ENCODE results near the gene MPRIP. TPM values are rescaled to one million over a fixed set of nuclear protein-coding genes. Genes with fewer than 3 reads are reported as not detected.

The MPRIP gene
- total RNA-seq, 2 experiments from 2014 or later: 132 to 135 TPM

DNA sequence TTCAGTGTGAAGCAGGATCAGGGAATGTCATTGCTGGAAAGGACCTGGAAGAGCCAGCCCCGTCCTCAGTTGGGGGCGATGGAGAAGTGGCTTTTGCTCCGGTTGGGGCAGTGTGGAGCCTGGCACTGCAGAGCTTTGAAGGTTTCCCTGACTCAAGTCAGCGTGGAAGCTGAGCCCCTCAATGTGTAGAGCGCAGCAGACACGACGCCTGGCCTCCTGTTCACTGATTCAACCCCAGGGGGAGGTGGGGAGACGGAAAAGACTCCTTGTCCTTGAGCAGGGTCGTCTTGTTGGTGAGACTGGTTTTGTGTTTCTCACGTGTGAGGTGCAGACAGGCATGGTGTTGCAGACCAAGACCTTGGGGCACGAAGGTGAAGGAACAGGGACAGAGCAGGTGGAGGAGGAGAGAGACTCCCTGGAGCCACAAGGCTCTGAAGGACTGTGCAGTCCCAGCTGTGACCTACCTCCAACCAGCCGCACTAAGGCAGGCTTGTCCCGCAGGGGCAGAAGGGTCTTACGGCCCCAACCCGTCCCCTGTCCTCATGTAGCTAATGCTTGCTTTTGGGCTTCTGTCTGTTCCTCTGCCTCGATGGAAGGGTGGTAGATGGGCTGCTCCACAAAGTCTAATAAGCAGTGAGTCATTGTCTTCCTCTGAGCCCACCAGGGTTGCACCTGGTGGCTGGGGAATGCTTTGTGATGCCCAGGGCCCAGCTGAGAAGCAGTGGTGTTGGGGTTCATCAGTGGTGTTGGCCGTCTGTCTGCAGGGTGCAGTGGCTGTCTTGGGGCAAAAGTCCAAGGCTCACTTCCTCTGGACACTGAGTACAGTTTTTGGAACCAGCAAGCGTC, 47.8 kb downstream of the MPRIP start:
- DNase-seq (no peak), ATAC-seq (no peak)
- POLR2A ChIA-PET: no interaction called here
- H3K27ac Mint-ChIP-seq: peak overlapping the region; percentile 65
- H3K36me3 Mint-ChIP-seq (ENCODE audit: low read depth): peaks cover 4% of the 10 kb centered on the region
- no peaks in the 10 kb centered on the region for H3K9me3 Mint-ChIP-seq
- TF ChIP-seq, protein P1, sequence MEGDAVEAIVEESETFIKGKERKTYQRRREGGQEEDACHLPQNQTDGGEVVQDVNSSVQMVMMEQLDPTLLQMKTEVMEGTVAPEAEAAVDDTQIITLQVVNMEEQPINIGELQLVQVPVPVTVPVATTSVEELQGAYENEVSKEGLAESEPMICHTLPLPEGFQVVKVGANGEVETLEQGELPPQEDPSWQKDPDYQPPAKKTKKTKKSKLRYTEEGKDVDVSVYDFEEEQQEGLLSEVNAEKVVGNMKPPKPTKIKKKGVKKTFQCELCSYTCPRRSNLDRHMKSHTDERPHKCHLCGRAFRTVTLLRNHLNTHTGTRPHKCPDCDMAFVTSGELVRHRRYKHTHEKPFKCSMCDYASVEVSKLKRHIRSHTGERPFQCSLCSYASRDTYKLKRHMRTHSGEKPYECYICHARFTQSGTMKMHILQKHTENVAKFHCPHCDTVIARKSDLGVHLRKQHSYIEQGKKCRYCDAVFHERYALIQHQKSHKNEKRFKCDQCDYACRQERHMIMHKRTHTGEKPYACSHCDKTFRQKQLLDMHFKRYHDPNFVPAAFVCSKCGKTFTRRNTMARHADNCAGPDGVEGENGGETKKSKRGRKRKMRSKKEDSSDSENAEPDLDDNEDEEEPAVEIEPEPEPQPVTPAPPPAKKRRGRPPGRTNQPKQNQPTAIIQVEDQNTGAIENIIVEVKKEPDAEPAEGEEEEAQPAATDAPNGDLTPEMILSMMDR (IDR thresholded peaks at IDR 0.05): no peak
- H3K4me1 Mint-ChIP-seq (ENCODE audit: low read depth): peaks cover 39% of the 10 kb centered on the region
- H3K4me3 Mint-ChIP-seq: no peak overlapping the region
- intact Hi-C loops (cut with micrococcal nuclease): no loop called here
- CTCF ChIA-PET: no interaction called here
- no peaks in the 10 kb centered on the region for H3K27me3 Mint-ChIP-seq

DNA sequence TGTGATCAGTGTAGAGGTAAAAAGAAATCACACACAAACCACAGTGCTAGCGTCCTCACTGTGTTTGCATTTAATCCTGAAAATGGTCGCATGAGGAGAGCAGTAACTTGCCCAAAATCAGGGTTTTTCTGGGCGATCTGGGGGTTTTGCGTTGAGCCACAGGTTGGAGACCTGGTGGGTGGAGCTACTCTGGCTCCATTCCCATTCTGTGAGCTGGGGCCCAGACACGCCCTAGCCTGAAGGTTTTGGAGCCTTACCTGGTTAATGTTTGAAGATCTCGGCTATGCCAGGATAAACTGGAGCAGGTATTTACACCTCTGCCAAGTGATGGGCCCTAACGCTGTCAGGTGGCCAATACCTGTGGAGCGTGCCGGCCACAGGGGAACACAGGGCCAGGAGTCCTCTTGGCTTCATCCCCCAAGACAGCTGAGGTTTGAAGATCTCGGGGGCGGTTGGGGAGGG, 48.4 kb downstream of the MPRIP start:
- Mint-ChIP-seq H3K27me3 (no peaks in the 10 kb centered on the region), H3K36me3 (ENCODE audit: low read depth) (peaks cover 4% of the 10 kb centered on the region), H3K9me3 (no peaks in the 10 kb centered on the region), H3K27ac (no peak overlapping the region), H3K4me1 (ENCODE audit: low read depth) (peaks cover 39% of the 10 kb centered on the region), H3K4me3 (no peak overlapping the region)
- intact Hi-C loops (cut with micrococcal nuclease): no loop called here
- DNase-seq (no peak), ATAC-seq (no peak)
- POLR2A ChIA-PET: no interaction called here
- TF ChIP-seq, protein P1 (IDR thresholded peaks at IDR 0.05): no peak
- CTCF ChIA-PET: no interaction called here

DNA sequence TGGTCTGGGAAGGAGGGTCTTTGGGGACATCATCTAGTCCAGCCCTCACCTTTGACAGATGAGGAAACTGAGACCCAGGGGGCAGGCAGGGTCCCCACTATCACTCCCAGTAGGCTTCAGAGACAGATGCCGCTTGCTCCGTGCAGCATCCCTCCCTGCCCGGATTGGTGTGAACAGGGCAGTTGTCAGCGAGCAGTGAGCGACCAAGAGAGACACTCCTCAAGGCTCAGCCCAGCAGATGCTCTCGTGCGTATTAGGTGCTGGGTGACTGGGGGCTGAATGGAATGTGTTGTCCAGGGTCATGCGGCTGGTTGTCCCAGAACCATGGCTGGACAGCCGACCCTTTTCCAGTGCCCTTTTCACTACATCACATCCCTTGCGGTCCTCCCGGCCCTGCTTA, 49.0 kb downstream of the MPRIP start:
- TF ChIP-seq, protein P1 (IDR thresholded peaks at IDR 0.05): no peak
- intact Hi-C loops (cut with micrococcal nuclease): no loop called here
- no peak overlapping the region for H3K27ac Mint-ChIP-seq
- no peak for DNase-seq
- ChIA-PET POLR2A (no interaction called here), CTCF (no interaction called here)
- no peak for ATAC-seq
- H3K9me3 Mint-ChIP-seq: no peaks in the 10 kb centered on the region
- no peak overlapping the region for H3K4me3 Mint-ChIP-seq
- H3K4me1 Mint-ChIP-seq (ENCODE audit: low read depth): peaks cover 38% of the 10 kb centered on the region
- no peaks in the 10 kb centered on the region for H3K27me3 Mint-ChIP-seq
- peaks cover 4% of the 10 kb centered on the region for H3K36me3 Mint-ChIP-seq (ENCODE audit: low read depth)

DNA sequence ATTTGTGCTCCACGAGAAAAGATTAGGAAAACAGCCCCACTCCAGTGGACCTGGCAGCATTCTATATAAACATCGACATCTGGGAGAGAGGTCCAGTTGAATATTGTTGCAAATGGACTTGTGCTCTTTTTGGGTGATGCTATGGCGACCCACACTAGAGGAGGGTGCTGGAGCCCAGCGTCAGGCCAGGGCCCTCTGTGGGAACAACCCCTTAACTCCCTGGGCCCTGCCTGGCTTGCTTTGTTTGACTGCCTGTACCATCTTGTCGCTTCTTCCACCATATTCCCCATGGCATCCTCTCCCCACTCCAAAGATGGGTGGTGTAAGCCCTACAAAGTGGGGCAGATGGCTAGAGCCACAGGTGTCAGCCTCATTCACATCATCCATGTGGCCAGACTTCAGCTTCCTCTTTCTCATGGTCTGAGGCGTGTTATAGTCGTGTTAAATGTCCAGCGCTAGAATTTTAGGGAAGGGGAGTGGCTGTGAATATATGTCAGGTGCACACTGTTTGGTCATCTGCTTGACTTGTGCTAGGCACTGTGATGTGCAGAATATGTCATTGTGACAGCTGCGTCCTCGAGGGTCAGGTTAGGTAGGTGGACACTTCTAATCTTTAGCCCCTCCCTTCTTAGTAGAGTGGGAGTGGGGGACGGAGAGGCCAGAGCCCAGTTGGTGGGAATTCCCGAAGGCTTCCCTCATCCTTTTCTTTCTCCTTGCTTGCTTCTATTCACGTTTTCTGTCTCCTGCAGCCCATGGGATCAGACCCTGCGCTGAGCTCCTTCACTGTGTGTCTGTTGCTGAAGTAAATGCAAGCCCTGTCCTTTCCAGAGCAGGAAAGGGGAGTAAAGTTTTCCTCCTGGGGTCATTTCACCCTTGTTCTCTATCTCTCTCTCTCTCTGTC, 49.8 kb downstream of the MPRIP start:
- no peak for ATAC-seq
- POLR2A ChIA-PET: no interaction called here
- Mint-ChIP-seq H3K9me3 (no peaks in the 10 kb centered on the region), H3K27ac (no peak overlapping the region), H3K4me1 (ENCODE audit: low read depth) (peaks cover 34% of the 10 kb centered on the region), H3K4me3 (no peak overlapping the region), H3K36me3 (ENCODE audit: low read depth) (peaks cover 6% of the 10 kb centered on the region), H3K27me3 (no peaks in the 10 kb centered on the region)
- intact Hi-C loops (cut with micrococcal nuclease): no loop called here
- TF ChIP-seq, protein P1 (IDR thresholded peaks at IDR 0.05): no peak
- DNase-seq: no peak
- CTCF ChIA-PET: no interaction called here

Data from activated CD8-positive, alpha-beta T cell treated with anti-CD3 and anti-CD28 coated beads for 36 hours (primary cell).